GM21515 (cell line): ENCODE data around the gene ATXN7L2.

ENCODE experiments used
- ATAC-seq: cut with Tn5 transposase; IDR thresholded peaks from one replicate; pipeline ENCODE4 v1.9.1; 2021; ENCODE audit not compliant: unreplicated experiment

ATXN7L2 gene

DNA sequence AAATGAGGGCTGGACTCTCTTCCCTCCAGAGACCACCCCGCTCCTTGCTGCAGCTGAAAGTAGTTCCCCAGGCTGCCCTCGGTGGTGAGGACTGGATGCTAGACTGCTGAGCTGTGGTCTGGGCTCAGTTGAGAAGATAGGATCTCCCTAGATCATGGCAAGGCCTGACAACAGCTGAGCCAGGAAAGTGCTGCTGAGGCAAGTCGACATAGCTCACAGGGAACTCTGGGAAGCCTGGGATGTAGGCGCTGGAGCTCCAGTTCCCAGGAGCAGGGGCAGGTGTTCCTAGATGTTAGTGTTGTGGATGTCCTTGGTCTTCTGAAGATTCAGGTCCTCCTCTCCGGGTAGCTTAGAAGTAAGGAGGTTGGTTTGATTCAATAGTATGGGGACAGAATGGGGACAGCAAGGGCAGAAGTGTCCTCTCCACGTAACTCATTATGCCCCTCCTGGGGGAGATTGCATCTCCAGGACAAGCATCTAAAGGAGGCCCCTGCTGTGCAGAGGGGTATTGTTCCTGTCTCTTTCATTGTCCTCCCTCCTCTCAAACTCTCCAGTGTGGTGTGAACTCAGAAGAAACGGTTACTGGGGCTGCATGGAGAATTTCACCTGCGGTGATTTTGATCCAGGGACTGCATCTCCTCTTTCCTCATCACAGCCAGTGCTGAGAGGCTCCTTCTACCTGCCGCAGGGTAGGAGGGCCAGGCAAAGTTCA lies 13.9 kb downstream of the ATXN7L2 start:
- no peak for ATAC-seq

DNA sequence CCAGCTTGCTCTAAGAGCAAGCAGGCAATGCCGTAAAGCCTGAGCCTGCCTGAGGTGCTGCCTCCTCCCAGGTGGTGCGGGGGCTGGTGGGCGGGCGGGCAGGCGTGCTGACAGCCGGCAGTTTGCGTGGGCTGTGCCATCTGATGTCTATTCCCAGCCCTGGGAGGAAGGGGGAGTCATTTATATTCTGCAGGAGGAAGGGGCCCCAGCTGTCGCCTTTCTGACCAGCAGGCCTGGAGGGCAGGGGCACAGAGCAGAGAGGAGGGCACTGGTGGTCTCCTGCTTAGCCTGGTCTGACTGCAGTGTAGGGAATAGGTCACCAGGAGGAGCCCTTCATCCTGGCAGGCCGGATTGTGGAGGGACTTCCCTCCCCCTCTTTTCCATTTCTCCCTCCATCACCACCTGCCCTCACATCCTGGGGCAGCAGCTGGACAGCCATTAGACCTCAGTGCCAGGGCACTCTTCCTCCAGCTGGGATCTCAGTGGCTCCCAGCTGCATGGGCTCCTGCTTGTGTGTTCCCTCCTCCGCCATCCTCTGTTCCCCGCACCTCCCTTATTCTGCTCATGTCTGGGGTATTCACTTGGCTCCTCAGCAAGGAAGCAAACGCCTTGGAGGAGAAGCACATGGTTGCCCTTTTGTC lies 14.6 kb downstream of the ATXN7L2 start:
- no peak for ATAC-seq

DNA sequence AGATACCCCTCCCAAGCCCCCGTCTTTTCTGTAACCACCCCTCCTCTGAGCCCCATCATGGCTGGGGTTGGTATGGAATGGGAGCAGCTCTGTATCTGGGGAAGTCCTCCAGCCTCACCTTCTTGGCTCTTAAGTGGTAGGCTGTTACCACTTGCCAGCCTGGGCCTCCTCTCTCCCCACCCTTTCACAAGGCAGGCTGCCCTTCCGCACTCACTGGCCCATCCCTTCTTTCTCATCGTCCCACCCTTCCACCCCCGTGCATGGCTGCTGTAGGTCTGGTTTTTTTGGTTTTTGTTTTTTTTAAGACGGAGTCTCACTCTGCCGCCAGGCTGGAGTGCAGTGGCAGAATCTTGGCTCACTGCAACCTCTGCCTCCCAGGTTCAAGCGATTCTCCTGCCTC lies 15.4 kb downstream of the ATXN7L2 start:
- no peak for ATAC-seq

DNA sequence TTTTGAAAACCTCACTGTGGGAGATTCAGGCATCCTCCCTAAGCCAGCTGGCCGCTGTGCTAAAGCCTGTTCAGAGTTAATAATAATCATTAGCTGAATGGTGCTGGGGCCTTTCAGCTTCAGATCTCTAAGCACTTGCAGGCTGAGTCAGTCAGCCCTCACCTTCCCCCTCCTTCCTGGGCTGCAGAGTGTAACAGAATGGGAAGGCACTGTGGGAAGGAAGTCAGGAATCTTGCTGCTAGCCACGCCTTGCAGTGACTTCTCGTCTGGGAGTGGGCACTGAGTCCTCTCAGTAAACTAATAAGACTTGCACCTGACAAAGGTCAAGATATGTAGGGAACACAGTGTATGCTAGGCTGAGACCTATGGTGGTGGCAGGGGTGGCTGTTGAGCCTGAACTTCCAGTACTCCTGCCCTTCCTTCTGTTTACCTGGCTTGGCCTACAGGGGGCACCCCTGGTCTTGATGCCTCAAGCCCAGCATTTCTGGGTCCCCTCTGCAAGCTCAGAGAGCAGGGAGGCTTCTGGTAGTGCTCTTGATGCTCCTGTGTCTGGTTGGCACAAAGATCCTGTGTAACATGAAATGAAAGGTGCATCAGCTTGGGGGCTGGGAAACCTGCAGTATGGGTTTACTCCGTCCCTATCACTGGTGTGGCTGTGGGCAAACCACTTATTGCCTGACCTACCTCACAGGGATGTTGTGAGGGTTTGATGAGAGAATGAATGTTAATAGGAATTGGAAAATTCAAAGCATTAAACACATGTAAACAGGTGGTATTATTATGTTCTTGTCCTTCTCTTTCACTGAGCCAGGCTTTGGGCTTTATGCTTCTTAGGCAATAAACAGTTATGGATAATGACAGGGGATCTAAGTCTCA lies 16.2 kb downstream of the ATXN7L2 start:
- ATAC-seq: no peak

DNA sequence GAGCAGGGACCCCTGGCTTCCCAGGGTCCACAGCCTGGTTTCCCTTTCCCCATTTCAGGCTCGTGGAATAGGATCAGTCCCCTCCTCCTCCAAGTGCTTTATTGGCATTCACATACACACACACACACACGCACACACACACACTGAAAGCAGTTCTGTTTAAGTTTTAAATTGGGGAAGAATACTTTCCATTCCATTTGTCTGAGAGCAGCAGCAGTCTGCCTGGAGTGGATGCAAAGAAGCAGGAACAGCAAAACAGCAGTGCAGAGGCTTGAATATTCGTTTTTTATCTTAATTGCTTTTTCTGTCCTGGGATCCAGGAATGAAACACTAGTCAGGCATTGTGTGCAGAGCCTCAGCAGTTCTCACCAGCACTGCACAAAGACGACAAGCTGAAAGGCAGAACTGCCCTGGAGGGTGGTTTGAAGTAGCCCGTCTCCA lies 17.3 kb downstream of the ATXN7L2 start:
- ATAC-seq: no peak

DNA sequence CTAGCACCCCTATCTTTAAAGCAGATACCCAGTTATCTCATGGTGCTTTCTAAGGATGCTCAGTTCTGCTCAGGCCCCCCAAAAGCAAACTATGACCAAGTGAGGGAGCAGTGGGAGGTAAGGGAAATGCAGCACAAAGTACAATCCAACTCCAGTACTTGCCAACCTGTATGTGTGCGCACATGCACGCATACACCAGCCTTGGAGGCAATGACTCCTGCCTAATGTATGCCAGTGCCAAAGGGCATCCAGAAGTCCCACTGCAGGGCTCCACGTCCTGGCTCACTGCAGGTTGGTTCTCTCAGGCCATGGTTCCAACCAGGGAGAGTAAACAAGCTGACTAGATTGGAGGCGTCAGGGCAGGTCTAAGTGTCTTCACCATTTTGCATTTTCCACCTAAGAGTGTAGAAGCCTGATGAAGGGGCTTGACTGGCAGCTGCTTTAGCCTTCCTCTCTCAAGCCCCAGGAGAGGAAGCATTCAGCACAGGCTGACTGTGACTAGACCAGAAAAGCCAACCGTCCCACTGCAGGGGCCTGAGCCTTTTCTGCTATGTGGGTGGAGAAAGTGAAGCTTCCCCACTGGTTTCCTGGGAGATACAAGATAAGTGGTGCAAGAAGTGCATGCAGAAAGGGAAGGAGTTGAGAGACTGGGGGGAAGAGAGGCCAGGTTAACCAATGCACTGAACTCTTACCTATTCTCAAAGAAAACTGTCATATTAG lies 18.1 kb downstream of the ATXN7L2 start:
- ATAC-seq: no peak

DNA sequence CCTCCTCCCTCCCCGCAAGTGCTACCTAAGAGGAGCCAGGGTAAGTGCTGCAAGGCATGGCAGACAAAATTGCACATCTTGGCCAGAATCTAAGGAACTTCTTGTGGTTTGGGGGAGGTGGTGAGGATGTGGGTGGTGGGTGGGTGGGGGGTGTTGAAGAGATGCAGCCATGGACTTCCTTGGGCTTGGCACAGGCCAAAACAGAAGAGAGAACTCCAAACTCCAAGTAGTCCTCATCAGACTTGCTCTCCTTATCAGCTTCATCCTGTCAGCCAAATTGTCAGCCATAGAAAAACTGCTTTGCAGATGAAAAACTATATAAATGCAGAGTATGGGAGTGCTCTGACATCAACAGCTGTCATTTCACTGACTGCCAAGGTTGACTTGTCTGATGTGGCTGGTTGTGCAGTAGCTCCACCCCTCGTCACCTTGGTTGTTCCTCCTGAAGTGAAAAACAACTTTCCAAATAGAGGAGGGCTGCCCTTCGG lies 18.7 kb downstream of the ATXN7L2 start:
- no peak for ATAC-seq

DNA sequence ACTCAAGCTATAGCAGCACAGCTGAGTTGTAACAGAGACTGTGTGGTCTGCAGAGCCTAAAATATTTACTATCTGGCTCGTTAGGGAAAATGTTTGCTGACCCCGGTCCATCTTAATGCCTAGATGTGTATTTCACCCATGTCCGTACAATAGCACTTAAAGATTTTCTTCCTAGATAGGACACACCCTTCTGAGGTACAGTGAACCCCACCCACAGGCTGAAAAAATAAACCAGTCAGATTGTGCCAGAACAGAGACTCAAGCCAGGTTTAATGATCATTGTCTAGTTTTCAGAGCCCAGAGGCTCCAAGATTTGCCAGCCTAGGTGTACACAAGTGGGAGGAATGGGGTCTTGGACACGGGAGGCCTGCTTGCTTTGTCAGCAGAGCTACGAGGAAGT lies 20.2 kb downstream of the ATXN7L2 start:
- ATAC-seq: no peak

DNA sequence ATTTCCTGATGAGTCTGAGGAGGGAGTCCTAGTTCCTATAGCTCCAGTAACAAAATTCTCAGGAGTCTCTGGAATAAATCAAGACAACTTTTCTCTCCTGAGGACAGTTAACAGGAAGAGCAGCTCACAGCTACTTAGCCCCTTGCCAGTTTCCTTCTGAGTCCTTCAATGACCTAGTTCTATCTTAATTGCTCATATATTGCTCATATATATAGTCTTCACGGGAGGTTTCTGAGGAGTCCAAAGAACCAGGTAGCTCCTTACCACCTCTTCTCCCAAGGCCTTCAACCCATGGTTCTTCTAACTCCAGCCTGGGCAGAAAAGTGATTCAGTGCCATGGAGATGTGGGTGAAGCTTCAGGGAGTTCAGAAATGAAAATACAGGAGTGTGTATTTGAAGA lies 21.3 kb downstream of the ATXN7L2 start:
- ATAC-seq: no peak

DNA sequence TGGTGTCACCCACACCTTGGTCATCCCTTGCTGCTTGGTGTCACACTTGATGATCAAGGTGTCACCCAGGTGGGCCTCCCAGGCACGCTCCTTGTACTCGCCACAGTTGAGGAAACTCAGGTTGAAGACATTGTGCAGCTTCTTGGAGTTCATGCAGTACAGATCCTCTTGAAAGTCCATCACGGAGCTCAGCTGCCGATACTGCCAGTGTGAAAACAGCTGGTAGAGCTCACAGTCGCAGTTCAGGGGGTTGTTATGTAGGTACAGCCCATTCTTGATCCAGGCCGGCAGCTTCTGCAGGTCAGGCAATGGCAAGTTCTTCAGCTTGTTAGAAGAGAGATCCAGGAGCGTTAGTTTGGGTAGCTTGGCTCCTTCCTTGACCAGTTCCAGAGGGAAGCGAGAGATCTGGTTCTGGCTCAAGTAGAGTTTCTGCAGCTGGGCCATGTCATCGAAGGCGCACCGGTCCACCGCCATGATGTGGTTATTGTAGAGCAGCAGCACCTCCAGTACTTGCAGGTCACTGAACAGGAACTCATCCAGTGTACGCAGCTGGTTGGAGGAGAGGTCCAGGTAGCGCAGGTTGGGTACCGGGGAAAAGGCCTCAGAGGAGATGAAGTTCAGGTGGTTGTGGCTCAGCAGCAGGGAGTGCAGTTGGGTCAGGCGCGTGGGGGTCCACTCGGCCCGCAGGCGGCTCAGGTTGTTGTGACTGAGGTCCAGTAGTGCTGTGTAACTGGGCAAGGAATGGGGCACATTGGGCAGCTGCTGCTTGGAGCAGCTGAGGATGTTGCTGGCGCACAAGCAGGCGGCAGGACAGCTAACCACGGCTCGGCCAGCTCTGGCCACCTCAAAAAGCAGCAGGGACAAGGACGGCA lies 24.5 kb downstream of the ATXN7L2 start:
- no peak for ATAC-seq

DNA sequence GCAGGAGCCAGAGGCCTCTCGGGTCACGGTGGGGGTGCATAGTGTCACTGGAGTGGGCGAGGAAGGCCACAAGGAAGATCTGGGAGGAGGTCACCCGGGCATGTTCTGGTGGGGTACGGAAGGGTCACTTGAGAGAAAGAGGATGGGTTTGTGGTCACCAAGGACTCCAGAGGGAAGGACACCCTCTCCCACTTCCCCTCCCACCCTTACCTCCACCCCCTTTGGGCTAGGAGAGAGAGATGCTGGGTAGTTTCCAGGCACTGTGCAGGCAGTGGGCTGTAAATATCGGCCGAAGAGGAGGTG lies 25.1 kb downstream of the ATXN7L2 start:
- ATAC-seq: no peak

DNA sequence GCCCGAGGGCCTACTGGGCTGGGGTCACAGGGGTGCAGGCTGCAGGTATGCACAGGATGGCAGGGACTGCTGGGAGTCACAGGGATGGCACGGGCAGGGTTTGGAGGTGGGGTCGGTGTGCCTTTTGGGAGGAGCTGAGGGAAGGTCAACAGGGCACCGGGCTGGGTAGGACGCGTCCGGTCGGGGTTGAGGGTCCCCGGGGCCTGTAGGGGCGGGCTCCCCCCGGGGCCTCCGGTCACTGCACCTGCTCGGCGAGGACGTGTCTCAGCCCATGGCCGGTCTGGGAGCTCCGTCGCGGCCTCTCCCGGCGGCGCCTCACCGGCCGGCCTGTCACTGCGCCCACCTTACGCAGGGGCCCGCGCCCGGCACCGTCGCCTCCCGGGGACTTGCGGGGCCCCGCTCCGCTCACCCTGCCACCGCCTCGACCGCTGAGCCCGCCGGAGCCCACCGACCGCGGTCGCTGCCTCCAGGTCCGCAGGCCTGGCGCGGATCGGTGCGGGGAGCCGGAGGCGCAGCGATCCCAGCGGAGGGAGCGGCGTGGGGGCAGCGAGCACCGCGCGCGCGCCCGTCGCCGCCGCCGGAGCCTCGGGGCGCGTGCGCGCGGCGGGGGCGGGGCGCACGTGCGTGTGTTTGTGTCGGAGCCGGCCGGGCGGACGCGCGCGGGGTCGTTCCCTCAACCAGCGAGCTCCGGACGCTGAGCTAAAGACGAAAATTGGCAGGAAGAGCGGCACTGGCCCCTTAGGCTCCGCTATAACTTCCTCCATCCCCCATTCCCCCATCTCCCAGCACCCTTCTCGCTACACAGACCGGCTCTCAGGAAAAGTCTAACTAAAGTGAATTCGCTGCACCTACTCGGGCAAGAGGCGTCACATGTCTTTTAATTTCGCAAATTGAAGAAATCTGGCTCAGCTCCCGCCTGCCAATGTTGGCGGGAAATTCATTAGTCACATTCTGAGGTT lies 25.8 kb downstream of the ATXN7L2 start, which contains the start of gene AMIGO1:
Gene AMIGO1, minus strand, starts transcription at position 552 of the 959 bp plus-strand sequence. CDS start 815 bp downstream, outside the sequence.
- ATAC-seq: peak; percentile 46

DNA sequence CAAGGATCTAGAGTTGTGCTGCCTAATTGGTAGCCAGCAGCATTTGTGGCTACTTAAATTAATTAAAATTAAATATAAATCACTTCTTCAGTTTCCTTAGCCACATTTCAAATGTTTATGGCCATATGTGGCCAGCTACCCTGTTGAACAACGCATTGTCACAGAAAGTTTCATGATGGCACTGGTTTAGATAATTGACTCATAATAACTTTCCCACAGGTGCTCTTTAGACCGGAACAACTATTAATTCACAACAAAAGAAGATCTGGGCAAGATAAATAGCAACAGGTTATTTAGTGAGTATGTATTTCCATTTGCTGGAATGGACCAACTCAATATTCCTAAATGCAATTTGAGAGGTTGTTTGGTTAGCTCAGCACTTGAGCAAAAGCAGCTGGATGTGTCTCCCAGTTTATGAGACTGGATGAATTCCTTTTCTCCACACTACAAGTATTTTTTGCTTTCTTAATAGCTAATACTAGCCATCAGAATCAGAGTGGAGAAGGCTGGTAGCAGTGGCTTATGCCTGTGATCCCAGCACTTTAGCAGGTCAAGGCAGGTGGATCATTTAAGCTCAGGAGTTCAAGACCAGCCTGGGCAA lies 29.5 kb downstream of the ATXN7L2 start:
- ATAC-seq: no peak

DNA sequence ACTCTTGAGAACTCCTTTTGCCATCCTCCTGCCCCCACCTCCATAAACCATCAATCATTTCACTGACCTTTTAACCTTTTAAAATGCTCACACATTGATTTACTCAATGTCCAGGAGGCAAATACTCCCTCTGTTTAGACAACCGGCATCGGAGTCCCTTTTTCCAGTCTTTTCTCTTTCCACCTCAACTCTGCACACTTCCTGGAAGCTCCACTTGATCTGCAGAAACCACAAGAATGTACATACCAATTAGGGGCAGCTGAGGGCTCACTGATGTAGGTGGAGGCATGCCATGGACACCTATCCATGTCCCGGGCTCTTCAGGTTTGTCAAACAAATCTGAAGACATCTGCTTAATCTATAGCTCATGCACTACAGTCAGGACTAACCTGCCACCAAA lies 31.1 kb downstream of the ATXN7L2 start:
- ATAC-seq: no peak

DNA sequence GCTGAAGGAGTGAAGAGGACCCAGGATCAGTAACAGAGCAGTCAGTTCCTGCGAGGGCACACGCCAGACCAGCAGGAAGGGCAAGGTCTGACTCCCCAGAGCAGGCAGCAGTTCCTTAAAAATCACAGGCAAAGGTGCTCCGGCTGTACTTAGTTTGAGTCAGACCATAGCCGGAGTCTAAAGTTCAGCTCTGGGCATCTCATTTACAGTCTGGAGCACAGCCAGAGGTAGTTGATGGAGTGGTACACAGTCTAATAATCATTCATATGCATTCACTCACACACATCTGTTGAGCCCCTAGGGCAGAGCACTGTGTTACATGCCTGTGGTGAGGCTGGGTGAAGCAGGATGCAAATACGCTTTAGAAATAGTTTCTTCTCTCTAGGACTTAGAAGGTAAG lies 33.2 kb downstream of the ATXN7L2 start:
- no peak for ATAC-seq

DNA sequence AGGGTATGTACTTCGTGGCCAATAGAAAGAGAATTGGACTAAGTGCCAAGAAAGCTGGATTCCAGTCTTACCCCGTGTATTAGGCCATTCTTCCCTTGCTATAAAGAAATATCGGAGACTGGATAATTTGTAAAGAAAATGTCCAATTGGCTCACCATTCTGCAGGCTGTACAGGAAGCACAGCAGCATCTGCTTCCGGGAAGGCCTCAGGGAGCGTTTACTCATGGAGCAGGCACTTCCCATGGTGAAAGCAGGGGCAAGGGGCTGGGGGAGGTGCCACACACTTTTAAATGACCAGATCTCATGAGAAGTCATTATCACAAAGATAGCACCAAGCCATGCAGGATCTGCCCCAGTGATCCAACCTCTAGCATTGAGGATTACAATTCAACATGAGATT lies 33.6 kb downstream of the ATXN7L2 start:
- no peak for ATAC-seq

DNA sequence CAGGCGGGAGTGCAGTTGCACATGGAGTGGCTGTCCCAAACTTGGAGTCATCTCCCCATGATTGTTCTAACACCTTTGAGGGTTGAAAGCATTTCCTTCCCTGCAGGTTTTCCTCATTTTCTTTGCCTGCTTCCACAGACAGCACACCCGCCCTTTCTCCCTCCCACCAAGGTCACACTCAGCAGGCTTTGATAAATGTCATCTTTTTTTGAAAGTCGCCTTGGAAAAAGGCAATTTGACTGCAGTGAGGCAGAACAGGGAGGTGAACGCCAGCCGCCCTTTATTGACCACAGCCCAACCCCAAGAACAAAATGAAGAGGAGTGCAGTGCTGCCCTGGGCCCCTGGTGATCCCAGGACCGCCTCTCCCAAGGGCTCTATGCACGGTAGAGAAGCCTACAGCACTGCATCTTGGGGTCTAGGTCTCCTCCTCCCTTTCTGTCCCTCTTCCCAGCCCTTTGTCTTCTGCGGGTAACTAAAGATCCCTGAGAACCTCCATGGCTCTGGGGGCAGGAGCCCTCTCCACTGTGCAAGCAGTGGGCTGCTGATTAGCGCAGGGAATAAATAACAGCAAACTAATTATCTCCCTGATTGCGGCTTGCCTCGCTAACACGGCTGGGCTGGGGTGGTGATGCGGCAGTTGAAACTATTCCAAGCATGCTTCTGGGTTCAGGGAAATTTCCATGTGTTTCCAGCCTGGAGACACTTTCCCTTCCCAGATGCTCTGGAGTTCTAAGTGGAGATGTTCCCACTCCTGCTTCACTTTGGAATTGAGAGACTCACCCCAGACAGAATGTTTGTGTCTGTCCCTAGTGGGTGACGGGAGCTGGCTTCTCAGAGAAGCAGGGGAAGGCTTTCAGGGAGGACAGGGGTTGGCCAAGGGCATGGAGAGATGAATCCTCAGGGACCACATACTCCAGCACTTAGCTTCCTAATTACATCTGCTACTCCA lies 37.6 kb downstream of the ATXN7L2 start:
- ATAC-seq: no peak
